HepG2 (cell line): ENCODE results near the gene HES3.

Experiments
- ATAD3A ChIP-seq: sonication (generic); formaldehyde crosslinking; IDR thresholded peaks from 2 replicates; pipeline ENCODE4 v1.4.0; 2020; ENCODE audit warnings: missing genetic modification reagents
- CTCF ChIP-seq: sonication (generic); formaldehyde crosslinking; IDR thresholded peaks from 2 replicates; pipeline ENCODE4 v1.5.0; 2020; ENCODE audit warnings: mild to moderate bottlenecking, missing genetic modification reagents, moderate library complexity
- EED ChIP-seq: sonication (generic); formaldehyde crosslinking; IDR thresholded peaks from 2 replicates; pipeline ENCODE4 v1.5.0; 2020; ENCODE audit warnings: mild to moderate bottlenecking, missing genetic modification reagents
- EZH2 ChIP-seq: conservative IDR thresholded peaks from 2 replicates; pipeline ENCODE4 v1.6.1; 2012; ENCODE audit warnings: mild to moderate bottlenecking, low read depth, low read length, moderate library complexity
- PBX2 ChIP-seq: IDR thresholded peaks from 2 replicates; pipeline ENCODE4 v1.6.1; 2016; ENCODE audit warnings: control low read depth
- SUZ12 ChIP-seq: fragments of 150-350 bp; IDR thresholded peaks from 2 replicates; pipeline ENCODE4 v1.6.1; 2014; ENCODE audit warnings: low read depth, low read length
- TCF7L2 ChIP-seq: IDR thresholded peaks from 2 replicates; pipeline ENCODE4 v1.6.1; 2011; ENCODE audit warnings: mild to moderate bottlenecking, low read depth, low read length, moderate library complexity
- ZNF354B ChIP-seq: sonication (generic); formaldehyde crosslinking; IDR thresholded peaks from 2 replicates; pipeline ENCODE4 v1.8.0; 2022; ENCODE audit warnings: mild to moderate bottlenecking, missing genetic modification reagents
- ZNF589 ChIP-seq: sonication (generic); formaldehyde crosslinking; conservative IDR thresholded peaks from 2 replicates; pipeline ENCODE4 v1.8.0; 2022; ENCODE audit warnings: mild to moderate bottlenecking, moderate library complexity, missing genetic modification reagents
- TF ChIP-seq, protein P1 (sequence below): IDR thresholded peaks from 2 replicates; pipeline ENCODE4 v1.6.1; 2016; ENCODE audit warnings: missing compliant biosample characterization, missing genetic modification reagents, borderline replicate concordance
- TF ChIP-seq, protein P2 (sequence below): sonication (generic); formaldehyde crosslinking; IDR thresholded peaks from 2 replicates; pipeline ENCODE4 v1.4.0; 2020; ENCODE audit warnings: mild to moderate bottlenecking, missing genetic modification reagents

GRCh38 chr1:6270401-6270800 is 26.4 kb downstream of the HES3 start:
- TF ChIP-seq EZH2 (no peak), ZNF589 (no peak), ZNF354B (CRISPR knock-in tag) (no peak), EED (CRISPR knock-in tag) (no peak), CTCF (CRISPR knock-in tag) (no peak), PBX2 (CRISPR knock-in tag) (no peak), ATAD3A (CRISPR knock-in tag) (no peak), TCF7L2 (no peak), SUZ12 (no peak)
- TF ChIP-seq, protein P1, sequence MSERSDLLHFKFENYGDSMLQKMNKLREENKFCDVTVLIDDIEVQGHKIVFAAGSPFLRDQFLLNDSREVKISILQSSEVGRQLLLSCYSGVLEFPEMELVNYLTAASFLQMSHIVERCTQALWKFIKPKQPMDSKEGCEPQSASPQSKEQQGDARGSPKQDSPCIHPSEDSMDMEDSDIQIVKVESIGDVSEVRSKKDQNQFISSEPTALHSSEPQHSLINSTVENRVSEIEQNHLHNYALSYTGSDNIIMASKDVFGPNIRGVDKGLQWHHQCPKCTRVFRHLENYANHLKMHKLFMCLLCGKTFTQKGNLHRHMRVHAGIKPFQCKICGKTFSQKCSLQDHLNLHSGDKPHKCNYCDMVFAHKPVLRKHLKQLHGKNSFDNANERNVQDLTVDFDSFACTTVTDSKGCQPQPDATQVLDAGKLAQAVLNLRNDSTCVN = no peak
- TF ChIP-seq, protein P2, sequence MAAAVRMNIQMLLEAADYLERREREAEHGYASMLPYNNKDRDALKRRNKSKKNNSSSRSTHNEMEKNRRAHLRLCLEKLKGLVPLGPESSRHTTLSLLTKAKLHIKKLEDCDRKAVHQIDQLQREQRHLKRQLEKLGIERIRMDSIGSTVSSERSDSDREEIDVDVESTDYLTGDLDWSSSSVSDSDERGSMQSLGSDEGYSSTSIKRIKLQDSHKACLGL (CRISPR knock-in tag) = no peak
